DMS 273 (cell line): ENCODE data around the gene TMEM179.
"Not testable (repeated sequence)": the region's sequence is repeated elsewhere in the genome, so short reads cannot be mapped to it uniquely, and the experiment has no call there.

ENCODE experiments used
- DNase-seq: peaks from one replicate; lab custom pipeline; 2025; ENCODE audit not compliant: unreplicated experiment; lab: John Stamatoyannopoulos, UW

TMEM179 gene

GRCh38 chr14:104604458-104605449, at the start of gene TMEM179:
Gene TMEM179 (minus strand): TSS chr14:104604772. CDS start chr14:104604741, 31 bp downstream.
- peak; percentile 83 for DNase-seq

- no peak for DNase-seq
These were observed 49.5 kb upstream of the TMEM179 start for GRCh38 chr14:104654119-104654518.

- DNase-seq, result not testable (repeated sequence)
These were observed 48.8 kb upstream of the TMEM179 start for GRCh38 chr14:104653130-104653920.

GRCh38 chr14:104652386-104652785, 47.8 kb upstream of the TMEM179 start:
- no peak for DNase-seq

GRCh38 chr14:104651876-104652260, 47.3 kb upstream of the TMEM179 start:
- DNase-seq, result no peak

GRCh38 chr14:104650981-104651875, 46.7 kb upstream of the TMEM179 start:
- DNase-seq, result no peak

- peak; percentile 82 for DNase-seq
These were observed 45.7 kb upstream of the TMEM179 start for GRCh38 chr14:104650057-104650980.

GRCh38 chr14:104647467-104648043, 43.0 kb upstream of the TMEM179 start:
- no peak for DNase-seq

- DNase-seq, result no peak
These were observed 40.2 kb upstream of the TMEM179 start for GRCh38 chr14:104644656-104645378.

GRCh38 chr14:104644091-104644635, 39.6 kb upstream of the TMEM179 start:
- no peak for DNase-seq

- DNase-seq, result no peak
These were observed 38.7 kb upstream of the TMEM179 start for GRCh38 chr14:104643306-104643705.

GRCh38 chr14:104642540-104642868, 37.9 kb upstream of the TMEM179 start:
- no peak for DNase-seq

GRCh38 chr14:104641753-104642539, 37.4 kb upstream of the TMEM179 start:
- DNase-seq, result no peak

GRCh38 chr14:104640681-104641080, 36.1 kb upstream of the TMEM179 start:
- DNase-seq, result no peak

GRCh38 chr14:104639885-104640548, 35.4 kb upstream of the TMEM179 start:
- DNase-seq, result peak; percentile 85

- DNase-seq, result no peak
These were observed 34.9 kb upstream of the TMEM179 start for GRCh38 chr14:104639471-104639870.

- no peak for DNase-seq
These were observed 34.4 kb upstream of the TMEM179 start for GRCh38 chr14:104638927-104639450.
